ENCODE data around the gene NAXE.
"Not testable (repeated sequence)": the region's sequence is repeated elsewhere in the genome, so short reads cannot be mapped to it uniquely, and the experiment has no call there.

Gene NAXE

DNA sequence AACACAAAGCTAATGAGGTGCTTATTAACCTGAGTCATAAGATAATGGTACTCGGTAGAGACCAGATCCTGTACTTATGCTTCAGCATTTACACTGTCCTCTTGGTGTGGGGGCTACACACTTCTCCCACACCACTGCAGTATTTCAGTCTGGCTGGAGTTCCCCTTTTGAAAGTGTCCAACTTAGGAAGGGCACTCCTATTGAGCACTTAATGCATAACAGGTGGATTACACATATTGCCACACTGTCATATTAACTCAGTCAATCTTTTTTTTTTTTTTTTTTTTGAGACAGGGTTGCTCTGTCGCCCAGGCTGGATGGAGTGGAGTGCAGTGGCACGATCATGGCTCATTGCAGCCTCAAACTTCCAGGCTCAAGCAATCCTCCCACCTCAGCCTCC, 8.2 kb downstream of the NAXE start:
- TF ChIP-seq CTCF (conservative IDR thresholded peaks at IDR 0.05; ENCODE audit: low read depth, low read length), result peak; percentile 15
- H3K4me3 ChIP-seq (ENCODE audit: low read length), result no peak overlapping the region
- DNase-seq (ENCODE audit: low read depth), result no peak

- TF ChIP-seq CTCF (conservative IDR thresholded peaks at IDR 0.05; ENCODE audit: low read depth, low read length), result no peak
- peak overlapping the region; percentile 91 for H3K4me3 ChIP-seq (ENCODE audit: low read length)
- DNase-seq (ENCODE audit: low read depth), result no peak
Observed at GRCh38 chr1:156600733-156601121, 9.2 kb downstream of the NAXE start.

DNA sequence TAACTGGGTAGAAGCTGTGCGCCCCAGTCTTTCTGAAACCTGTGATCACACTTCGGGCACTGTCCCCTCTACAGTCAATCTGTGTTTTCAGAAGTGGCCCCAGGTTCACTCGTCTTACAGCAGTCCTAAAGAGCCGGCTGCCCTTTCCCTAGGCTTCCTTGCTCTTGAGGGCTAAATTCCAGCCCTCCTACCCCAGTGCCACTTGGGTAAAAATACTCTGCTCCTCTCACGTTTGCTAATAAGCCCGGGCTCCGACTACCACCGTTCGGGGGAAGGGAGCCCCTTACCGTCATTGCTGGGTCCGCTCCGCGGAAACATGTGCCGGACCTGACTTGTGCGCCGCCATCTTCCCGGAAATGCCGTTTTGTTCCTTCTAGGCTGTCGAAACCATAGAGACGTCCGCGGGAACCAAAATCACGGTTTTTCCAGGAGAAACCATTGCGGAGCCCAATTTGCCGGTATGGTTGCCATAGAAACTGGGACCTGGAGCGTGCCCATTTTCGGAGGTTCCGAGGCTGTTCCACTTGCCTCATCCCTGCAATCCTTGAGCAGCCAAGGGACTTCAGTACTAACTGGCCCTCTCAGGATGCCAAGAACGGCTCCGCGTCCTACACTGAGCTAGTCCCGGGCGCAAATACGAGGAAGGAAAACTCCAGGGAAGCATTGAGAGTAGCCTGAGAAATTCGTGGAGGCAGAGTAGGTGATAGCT, 9.7 kb downstream of the NAXE start, which contains the start of gene GPATCH4:
Gene GPATCH4 (minus strand): TSS at position 358 of the 709 bp plus-strand sequence.
- H3K4me3 ChIP-seq (ENCODE audit: low read length), result peak within 1 kb of the TSS; percentile 91
- no peak for DNase-seq (ENCODE audit: low read depth)
- no peak for TF ChIP-seq CTCF (conservative IDR thresholded peaks at IDR 0.05; ENCODE audit: low read depth, low read length)

DNA sequence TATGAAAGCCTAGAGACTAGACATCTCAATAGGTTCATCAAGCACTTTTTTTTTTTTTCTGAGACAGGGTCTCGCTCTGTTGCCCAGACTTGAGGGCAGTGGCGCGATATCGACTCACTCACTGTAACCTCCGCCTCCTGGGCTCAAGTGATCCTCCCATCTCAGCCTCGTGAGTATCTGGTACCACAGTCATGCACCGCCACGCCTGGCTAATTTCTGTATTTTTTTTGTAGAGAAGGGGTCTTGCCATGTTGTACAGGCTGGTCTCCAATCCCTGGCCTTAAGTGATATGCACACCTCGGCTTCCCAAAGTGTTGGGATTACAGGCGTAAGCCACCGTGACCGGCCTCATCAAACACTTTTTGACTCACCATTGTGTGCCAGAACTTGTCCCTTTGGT, 10.3 kb downstream of the NAXE start:
- H3K4me3 ChIP-seq (ENCODE audit: low read length), result peak overlapping the region; percentile 91
- no peak for DNase-seq (ENCODE audit: low read depth)
- no peak for TF ChIP-seq CTCF (conservative IDR thresholded peaks at IDR 0.05; ENCODE audit: low read depth, low read length)

DNA sequence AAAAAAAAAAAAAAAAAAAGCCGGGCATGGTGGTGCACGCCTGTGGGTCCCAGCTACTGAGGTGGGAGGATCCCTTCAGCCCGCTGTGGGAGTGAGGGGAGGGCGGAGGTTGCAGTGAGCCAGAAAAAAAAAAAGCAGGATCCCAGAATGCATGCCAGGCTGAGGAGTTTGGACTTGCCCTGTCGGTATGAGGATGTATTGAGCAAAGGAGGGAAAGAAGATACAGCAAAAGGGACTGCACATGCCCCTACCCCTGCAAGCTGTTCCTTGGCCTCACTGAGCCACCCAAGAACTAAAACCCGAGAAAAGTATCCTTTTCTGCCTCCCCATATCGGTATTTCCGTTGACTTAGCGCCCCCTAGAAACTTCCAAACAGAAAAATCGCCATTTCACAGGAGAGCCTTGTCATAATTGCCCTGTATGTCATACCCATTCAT, 11.0 kb downstream of the NAXE start:
- TF ChIP-seq CTCF (conservative IDR thresholded peaks at IDR 0.05; ENCODE audit: low read depth, low read length), result peak; percentile 51
- DNase-seq (ENCODE audit: low read depth), result no peak
- H3K4me3 ChIP-seq (ENCODE audit: low read length), result no peak overlapping the region

GRCh38 chr1:156607344-156607743, 15.8 kb downstream of the NAXE start:
- DNase-seq (ENCODE audit: low read depth); H3K4me3 ChIP-seq (ENCODE audit: low read length): not testable (repeated sequence)

- DNase-seq (ENCODE audit: low read depth), result no peak
- TF ChIP-seq CTCF (conservative IDR thresholded peaks at IDR 0.05; ENCODE audit: low read depth, low read length), result peak; percentile 81
- no peak overlapping the region for H3K4me3 ChIP-seq (ENCODE audit: low read length)
Observed at GRCh38 chr1:156608036-156608674, 16.6 kb downstream of the NAXE start.
